Neural crest cell (in vitro differentiated cells): ENCODE data around the gene SDSL. TPM values are rescaled to one million over a fixed set of nuclear protein-coding genes. Genes with fewer than 3 reads are reported as not detected.
A peak's percentile ranks its signal among the peaks of the same experiment; 100 is the strongest.

Source experiments
- DNase-seq: peaks from one replicate; pipeline ENCODE4 v3.0.0; 2021; ENCODE audit warnings: low read depth, mixed read lengths, low spot score
- H3K27ac Mint-ChIP-seq: one replicate; pipeline ENCODE4 v1.8.0; 2021; ENCODE audit warnings: mild to moderate bottlenecking, mixed read lengths; ENCODE audit not compliant: unreplicated experiment
- H3K27me3 Mint-ChIP-seq: 2 replicates; pipeline ENCODE4 v1.8.0; 2021; ENCODE audit warnings: low read depth, mild to moderate bottlenecking, mixed read lengths
- H3K36me3 Mint-ChIP-seq: 2 replicates; pipeline ENCODE4 v1.8.0; 2021; ENCODE audit warnings: low read depth, mild to moderate bottlenecking, mixed read lengths
- H3K4me1 Mint-ChIP-seq: 2 replicates; pipeline ENCODE4 v1.8.0; 2021; ENCODE audit warnings: mixed read lengths
- H3K4me3 Mint-ChIP-seq: one replicate; pipeline ENCODE4 v1.8.0; 2021; ENCODE audit warnings: mild to moderate bottlenecking, mixed read lengths
- H3K9me3 Mint-ChIP-seq: 2 replicates; pipeline ENCODE4 v1.8.0; 2021; ENCODE audit warnings: mixed read lengths
- CTCF ChIP-seq: fragments of 200-600 bp; sonication (generic); conservative IDR thresholded peaks from 2 replicates; pipeline ENCODE4 v1.5.0; 2021; ENCODE audit warnings: antibody characterized with exemption, mild to moderate bottlenecking
- total RNA-seq: library from RNA; stranded (reverse); gene quantifications from 2 replicates; pipeline ENCODE4 v1.2.1, GENCODE V29; 2021

SDSL gene
- total RNA-seq, 1 donor from 2014 or later = 1.5 TPM

DNA sequence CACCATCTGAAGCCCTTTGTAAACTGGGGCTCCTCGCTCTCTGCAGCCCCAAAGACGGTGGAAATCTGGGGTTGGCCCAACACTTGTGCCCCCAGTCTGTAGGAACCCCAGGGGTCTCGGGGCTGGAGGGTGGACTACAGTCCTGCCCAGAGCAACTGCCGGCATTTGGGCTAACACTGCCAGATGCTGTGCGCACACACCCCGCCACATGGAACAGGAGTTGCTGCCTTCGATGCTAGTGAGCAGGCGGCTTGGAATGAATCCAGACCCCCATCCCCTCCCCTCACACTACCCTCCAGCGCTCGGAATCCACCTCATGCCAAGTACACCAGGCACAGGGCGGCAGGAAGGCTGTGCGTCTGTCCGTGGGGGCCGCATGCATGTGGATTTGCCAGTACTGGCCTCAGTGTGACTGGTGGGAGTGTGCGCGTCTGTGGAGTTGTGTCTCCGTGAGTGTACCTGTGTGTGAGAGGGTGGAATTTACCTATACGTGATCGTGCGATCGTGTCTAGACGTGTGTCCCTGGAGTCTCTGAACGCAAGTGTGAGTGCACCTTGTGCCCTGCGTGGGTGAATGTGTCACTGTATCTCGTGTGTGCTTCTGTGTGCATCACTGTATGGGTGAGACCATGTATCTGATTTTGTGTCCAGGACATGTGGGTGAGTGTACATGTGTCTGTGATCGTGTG lies 44.4 kb downstream of the SDSL start:
- TF ChIP-seq CTCF = no peak
- H3K27me3 Mint-ChIP-seq = peaks cover 97% of the 10 kb centered on the region
- DNase-seq = no peak
- peaks cover 21% of the 10 kb centered on the region for H3K4me1 Mint-ChIP-seq
- H3K27ac Mint-ChIP-seq = no peak overlapping the region
- H3K4me3 Mint-ChIP-seq = peak overlapping the region; percentile 38
- H3K9me3 Mint-ChIP-seq = no peaks in the 10 kb centered on the region
- peaks cover 3% of the 10 kb centered on the region for H3K36me3 Mint-ChIP-seq

DNA sequence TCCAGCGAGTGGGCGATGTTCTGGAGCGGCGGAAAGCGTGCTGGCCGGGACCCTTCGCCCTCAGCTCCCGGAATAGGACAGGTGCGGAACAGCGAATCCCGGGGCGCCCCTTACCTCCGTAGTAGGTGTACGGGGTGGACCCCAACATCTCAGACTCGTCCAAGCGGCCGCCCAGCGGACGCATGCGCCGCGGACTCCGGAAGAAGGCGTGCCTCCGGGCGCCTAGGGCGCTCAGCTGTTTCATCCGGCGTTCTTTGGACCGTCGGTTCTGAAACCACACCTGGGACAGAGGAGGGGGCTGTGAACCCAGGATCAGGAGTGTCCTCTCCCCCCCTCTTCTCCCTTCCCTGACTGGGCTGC lies 44.9 kb downstream of the SDSL start:
- Mint-ChIP-seq H3K27ac (no peak overlapping the region), H3K4me3 (peak overlapping the region; percentile 38), H3K9me3 (no peaks in the 10 kb centered on the region), H3K36me3 (peaks cover 3% of the 10 kb centered on the region), H3K27me3 (peaks cover 97% of the 10 kb centered on the region), H3K4me1 (peaks cover 21% of the 10 kb centered on the region)
- no peak for DNase-seq
- TF ChIP-seq CTCF = no peak

GRCh38 chr12:113467502-113468364 lies 45.6 kb downstream of the SDSL start:
- DNase-seq = no peak
- peaks cover 3% of the 10 kb centered on the region for H3K36me3 Mint-ChIP-seq
- no peak overlapping the region for H3K27ac Mint-ChIP-seq
- H3K27me3 Mint-ChIP-seq = peaks cover 97% of the 10 kb centered on the region
- H3K4me3 Mint-ChIP-seq = no peak overlapping the region
- peaks cover 18% of the 10 kb centered on the region for H3K4me1 Mint-ChIP-seq
- H3K9me3 Mint-ChIP-seq = no peaks in the 10 kb centered on the region
- no peak for TF ChIP-seq CTCF

- no peaks in the 10 kb centered on the region for H3K9me3 Mint-ChIP-seq
- H3K27ac Mint-ChIP-seq = no peak overlapping the region
- no peak for DNase-seq
- peaks cover 98% of the 10 kb centered on the region for H3K27me3 Mint-ChIP-seq
- no peak for TF ChIP-seq CTCF
- H3K36me3 Mint-ChIP-seq = peaks cover 3% of the 10 kb centered on the region
- H3K4me3 Mint-ChIP-seq = peak overlapping the region; percentile 61
- peaks cover 16% of the 10 kb centered on the region for H3K4me1 Mint-ChIP-seq
Measured at GRCh38 chr12:113468365-113469223, 46.4 kb downstream of the SDSL start.

DNA sequence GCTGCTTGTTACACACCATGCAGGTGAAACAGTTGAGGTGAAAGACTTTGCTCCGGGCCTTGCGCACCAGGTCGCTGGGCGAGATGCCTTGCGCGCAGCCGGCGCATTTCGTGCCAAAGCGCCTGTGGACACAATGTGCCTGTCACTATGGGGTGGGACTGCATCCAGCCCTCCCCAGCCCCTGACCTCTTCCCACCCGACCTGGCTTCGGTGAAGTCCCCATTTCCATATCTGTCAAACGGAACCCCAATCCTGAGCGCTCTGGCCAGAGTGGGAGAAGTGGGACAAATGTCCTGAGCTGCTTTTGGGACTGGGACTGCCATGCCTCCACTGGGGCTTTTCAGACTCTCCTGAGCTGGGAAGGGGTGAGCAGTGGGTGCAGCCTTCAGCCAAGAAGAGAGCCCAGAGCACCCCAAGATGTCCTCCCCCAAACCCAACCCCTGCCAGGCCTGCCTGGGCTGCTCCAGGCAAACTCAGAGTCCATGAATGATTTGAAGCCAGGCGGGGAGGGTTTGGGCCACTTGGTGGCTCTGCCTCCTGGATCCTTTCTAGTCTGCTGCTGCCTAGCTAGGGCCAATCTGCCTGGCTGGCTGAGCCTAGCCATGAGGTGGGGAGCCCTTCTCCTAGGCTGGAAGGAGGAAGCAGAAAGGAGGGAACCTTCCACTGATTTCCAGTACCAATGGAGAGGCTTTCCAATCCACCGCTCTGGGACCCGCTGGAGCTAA lies 47.2 kb downstream of the SDSL start:
- no peak overlapping the region for H3K4me3 Mint-ChIP-seq
- no peaks in the 10 kb centered on the region for H3K9me3 Mint-ChIP-seq
- H3K36me3 Mint-ChIP-seq = peaks cover 3% of the 10 kb centered on the region
- H3K27ac Mint-ChIP-seq = no peak overlapping the region
- peaks cover 98% of the 10 kb centered on the region for H3K27me3 Mint-ChIP-seq
- peaks cover 10% of the 10 kb centered on the region for H3K4me1 Mint-ChIP-seq
- no peak for DNase-seq
- TF ChIP-seq CTCF = no peak
